ENCODE data around the gene CNKSR2. TPM values are rescaled to one million over a fixed set of nuclear protein-coding genes. Genes with fewer than 3 reads are reported as not detected.

The CNKSR2 gene
- total RNA-seq, 1 donor from 2014 or later = 18.5 TPM

DNA sequence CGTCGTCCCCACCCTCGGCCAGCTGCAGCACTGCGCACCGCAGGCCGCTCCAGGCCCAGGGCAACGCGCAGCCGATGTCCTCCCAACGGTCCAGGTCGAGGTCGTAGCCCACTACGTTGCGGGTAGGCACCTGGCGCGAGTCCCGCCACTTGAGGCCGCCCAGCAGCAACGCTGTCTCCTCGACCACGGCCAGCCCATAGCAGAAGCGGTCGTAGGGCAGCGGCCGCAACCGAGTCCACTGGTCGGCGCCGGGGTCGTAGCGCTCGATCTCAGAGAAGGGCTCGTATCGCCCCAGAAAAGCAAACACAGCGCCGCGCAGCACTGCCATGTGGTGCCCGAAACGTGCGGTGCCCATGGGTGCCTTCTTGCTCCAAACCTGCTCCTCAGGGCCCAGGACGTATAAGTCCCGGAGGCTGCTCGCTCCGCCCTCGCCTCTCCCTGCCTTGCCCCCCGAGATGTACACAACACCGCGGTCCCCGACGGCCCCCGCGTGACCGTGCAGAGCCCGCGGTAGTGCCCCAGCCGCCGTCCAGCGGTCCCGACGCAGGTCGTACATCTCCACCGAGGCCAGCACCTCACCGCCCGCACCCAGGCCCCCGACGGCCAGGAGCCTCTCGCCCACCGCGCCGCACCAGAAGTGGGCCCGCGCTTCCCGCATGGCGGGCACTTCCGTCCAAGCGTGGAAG is 281.8 kb downstream of the CNKSR2 start:
- peaks cover 3% of the 10 kb centered on the region for H3K9me3 Mint-ChIP-seq (ENCODE audit: unreplicated experiment)
- no peak overlapping the region for H3K27ac Mint-ChIP-seq (ENCODE audit: unreplicated experiment)
- H3K27me3 Mint-ChIP-seq (ENCODE audit: unreplicated experiment) = peaks cover 5% of the 10 kb centered on the region
- no peak for TF ChIP-seq CTCF (IDR thresholded peaks at IDR 0.05; ENCODE audit: partially characterized antibody, unreplicated experiment)
- H3K4me3 Mint-ChIP-seq (ENCODE audit: unreplicated experiment) = no peak overlapping the region
- H3K4me1 Mint-ChIP-seq (ENCODE audit: low read depth, unreplicated experiment) = no peaks in the 10 kb centered on the region
- DNase-seq = no peak
- H3K36me3 Mint-ChIP-seq (ENCODE audit: unreplicated experiment) = no peaks in the 10 kb centered on the region

DNA sequence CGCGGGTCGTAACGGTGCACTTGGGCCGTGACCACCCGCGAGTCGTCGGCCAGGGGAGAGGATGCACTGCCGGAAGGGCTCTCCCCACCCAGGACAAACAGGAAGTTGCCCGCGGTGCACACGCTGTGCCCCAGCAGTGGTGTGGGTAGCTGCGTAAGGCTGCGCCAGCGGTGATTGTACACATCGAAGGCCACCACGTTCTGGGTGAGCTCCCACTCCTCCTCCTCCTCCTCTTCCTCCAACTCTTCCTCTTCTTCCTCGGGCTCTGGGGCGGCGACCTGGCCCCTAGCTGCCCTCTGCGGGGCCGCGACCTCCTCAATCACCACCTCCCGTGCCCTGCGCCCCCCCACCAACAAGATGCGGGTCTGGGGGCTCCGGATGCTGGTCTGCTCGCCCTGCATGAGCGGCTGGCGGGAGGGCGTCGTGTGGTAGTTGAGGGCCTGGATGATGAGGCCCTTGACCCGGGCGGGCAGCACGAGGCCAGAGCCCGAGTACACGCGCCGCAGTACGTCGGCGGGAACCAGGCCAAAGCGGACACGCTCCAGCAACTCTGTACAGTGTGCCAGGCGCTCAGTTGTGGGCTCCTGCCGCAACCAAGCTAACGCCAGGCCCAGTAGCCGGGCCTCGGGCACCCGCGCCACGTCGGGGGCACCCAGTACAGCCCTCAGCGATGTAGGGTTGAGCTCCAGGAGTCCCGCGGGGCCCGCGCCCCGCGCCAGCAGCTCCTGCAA is 282.5 kb downstream of the CNKSR2 start:
- TF ChIP-seq CTCF (IDR thresholded peaks at IDR 0.05; ENCODE audit: partially characterized antibody, unreplicated experiment) = no peak
- H3K27me3 Mint-ChIP-seq (ENCODE audit: unreplicated experiment) = peaks cover 5% of the 10 kb centered on the region
- no peaks in the 10 kb centered on the region for H3K4me1 Mint-ChIP-seq (ENCODE audit: low read depth, unreplicated experiment)
- peaks cover 3% of the 10 kb centered on the region for H3K9me3 Mint-ChIP-seq (ENCODE audit: unreplicated experiment)
- no peak overlapping the region for H3K27ac Mint-ChIP-seq (ENCODE audit: unreplicated experiment)
- DNase-seq = no peak
- H3K36me3 Mint-ChIP-seq (ENCODE audit: unreplicated experiment) = no peaks in the 10 kb centered on the region
- no peak overlapping the region for H3K4me3 Mint-ChIP-seq (ENCODE audit: unreplicated experiment)

DNA sequence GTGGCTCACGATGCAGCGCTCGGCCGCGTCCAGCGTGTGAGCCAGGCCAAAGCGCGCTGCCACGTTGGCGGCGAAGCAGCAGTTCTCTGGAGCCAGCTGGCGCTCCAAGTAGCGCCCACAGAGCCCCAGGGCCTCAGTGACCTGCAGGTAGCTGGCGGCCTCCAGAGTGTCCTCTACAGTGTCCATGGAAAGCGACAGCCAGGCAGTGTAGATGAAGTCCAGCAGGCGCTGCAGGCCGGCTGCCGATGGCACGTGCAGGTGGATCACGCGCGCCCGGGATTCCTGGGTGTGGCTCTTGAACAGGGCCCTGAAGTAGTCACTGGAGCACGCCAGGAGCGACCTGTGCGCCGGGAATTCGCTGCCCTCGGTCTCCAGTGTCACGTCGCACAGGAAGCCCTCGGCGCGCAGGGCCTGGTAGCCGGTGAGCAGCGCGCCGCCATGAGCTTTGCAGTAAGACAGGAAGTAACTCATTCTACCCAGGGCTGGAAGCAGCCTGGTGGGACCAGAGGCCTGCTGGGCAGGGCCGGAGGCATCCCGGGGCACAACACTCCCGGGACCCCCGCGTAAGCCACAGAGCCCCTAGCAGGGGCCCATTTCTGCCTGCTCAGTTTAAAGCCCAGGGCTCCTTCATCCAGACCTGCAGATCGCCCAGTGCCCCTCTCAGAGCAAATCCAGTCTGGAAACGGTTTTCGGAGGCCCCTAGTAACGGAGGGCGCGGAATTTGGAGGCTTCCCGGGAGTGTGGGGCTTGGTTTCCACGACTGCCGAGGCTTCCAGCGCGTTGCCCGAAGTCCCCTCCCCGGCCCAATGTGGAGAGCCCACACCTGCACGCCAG is 283.3 kb downstream of the CNKSR2 start:
- TF ChIP-seq CTCF (IDR thresholded peaks at IDR 0.05; ENCODE audit: partially characterized antibody, unreplicated experiment) = no peak
- H3K9me3 Mint-ChIP-seq (ENCODE audit: unreplicated experiment) = peaks cover 3% of the 10 kb centered on the region
- H3K4me3 Mint-ChIP-seq (ENCODE audit: unreplicated experiment) = no peak overlapping the region
- H3K27me3 Mint-ChIP-seq (ENCODE audit: unreplicated experiment) = peaks cover 5% of the 10 kb centered on the region
- H3K27ac Mint-ChIP-seq (ENCODE audit: unreplicated experiment) = no peak overlapping the region
- H3K36me3 Mint-ChIP-seq (ENCODE audit: unreplicated experiment) = no peaks in the 10 kb centered on the region
- DNase-seq = no peak
- no peaks in the 10 kb centered on the region for H3K4me1 Mint-ChIP-seq (ENCODE audit: low read depth, unreplicated experiment)

DNA sequence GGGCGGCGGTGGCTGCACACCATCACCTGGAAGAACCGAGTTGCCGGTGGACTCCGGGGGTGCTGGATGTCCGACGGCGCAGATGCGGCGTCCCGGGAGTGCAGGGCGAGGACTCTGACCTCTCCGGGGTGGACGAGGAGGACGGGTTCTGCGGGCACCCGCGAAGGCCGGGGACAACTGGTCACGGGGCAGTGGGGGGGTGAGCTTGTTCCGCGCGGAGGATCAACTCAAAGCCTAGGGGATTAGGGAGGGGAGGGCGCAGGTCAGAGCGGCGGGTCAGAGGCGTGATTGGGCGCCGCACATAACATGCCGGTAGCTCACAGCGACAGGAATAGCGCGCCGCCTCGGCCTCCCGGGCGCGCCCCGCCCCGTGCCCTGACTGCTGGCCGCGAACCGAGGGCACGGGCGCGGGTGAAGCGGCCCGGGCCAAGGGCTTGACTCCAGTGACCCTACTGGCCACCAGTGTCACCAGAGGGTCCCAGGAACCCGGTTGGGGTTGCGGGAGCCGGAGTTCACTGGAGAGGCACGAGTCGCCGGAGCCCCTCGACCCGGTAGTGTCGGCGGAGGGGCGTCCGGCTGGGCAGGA is 284.0 kb downstream of the CNKSR2 start, which contains the start of gene KLHL34:
Gene KLHL34 (minus strand): TSS at position 179 of the 586 bp plus-strand sequence. CDS start 542 bp downstream, outside the sequence.
- H3K4me1 Mint-ChIP-seq (ENCODE audit: low read depth, unreplicated experiment) = no peaks in the 10 kb centered on the region
- peak within 1 kb of the TSS; percentile 74 for H3K4me3 Mint-ChIP-seq (ENCODE audit: unreplicated experiment)
- no peak for TF ChIP-seq CTCF (IDR thresholded peaks at IDR 0.05; ENCODE audit: partially characterized antibody, unreplicated experiment)
- no peaks in the 10 kb centered on the region for H3K36me3 Mint-ChIP-seq (ENCODE audit: unreplicated experiment)
- DNase-seq = peak; percentile 28
- H3K27ac Mint-ChIP-seq (ENCODE audit: unreplicated experiment) = no peak within 1 kb of the TSS
- H3K27me3 Mint-ChIP-seq (ENCODE audit: unreplicated experiment) = peaks cover 5% of the 10 kb centered on the region
- H3K9me3 Mint-ChIP-seq (ENCODE audit: unreplicated experiment) = peaks cover 3% of the 10 kb centered on the region
